Body of pancreas (tissue), 4 donors: ENCODE data around the gene GDPD2.
"Not testable (repeated sequence)": the region's sequence is repeated elsewhere in the genome, so short reads cannot be mapped to it uniquely, and the experiment has no call there.

Source experiments
- CTCF ChIP-seq, 7 experiments: fragments of 450-650 bp in 4 of 7; fragments of 200-600 bp in 3 of 7; sonication (generic) in 3 of 7; IDR thresholded peaks; one replicate each; pipeline ENCODE4 v1.5.1; 2016 to 2019; ENCODE audit warnings: antibody characterized with exemption in 7 of 7
- POLR2A ChIP-seq, 3 donors: fragments of 450-650 bp; IDR thresholded peaks; one replicate each; pipeline ENCODE4 v1.6.1; 2016; ENCODE audit warnings: antibody characterized with exemption in 3 of 3, mild to moderate bottlenecking in 2 of 3

- TF ChIP-seq CTCF, POLR2A (IDR thresholded peaks at IDR 0.05): not testable (repeated sequence)
Measured at GRCh38 chrX:70400181-70400580, 22.9 kb upstream of the GDPD2 start.
